ENCODE data around the gene HS6ST2.
"Not testable (repeated sequence)": the region's sequence is repeated elsewhere in the genome, so short reads cannot be mapped to it uniquely, and the experiment has no call there.

Gene HS6ST2

GRCh38 chrX:132958091-132958703 is at the start of gene HS6ST2:
Gene HS6ST2, minus strand, starts transcription at chrX:132958629.
- DNase-seq, result no peak

- DNase-seq, result no peak
These were observed 49.0 kb upstream of the HS6ST2 start for GRCh38 chrX:133007458-133007857.

GRCh38 chrX:133005616-133006015 is 47.2 kb upstream of the HS6ST2 start:
- DNase-seq, result no peak

GRCh38 chrX:133005042-133005441 is 46.6 kb upstream of the HS6ST2 start:
- peak; percentile 17 for DNase-seq

GRCh38 chrX:132999209-132999608 is 40.8 kb upstream of the HS6ST2 start:
- no peak for DNase-seq

GRCh38 chrX:132990835-132991234 is 32.4 kb upstream of the HS6ST2 start:
- DNase-seq, result no peak

GRCh38 chrX:132986556-132986955 is 28.1 kb upstream of the HS6ST2 start:
- DNase-seq, result no peak

GRCh38 chrX:132984058-132984650 is 25.7 kb upstream of the HS6ST2 start:
- DNase-seq, result no peak

- no peak for DNase-seq
These were observed 25.1 kb upstream of the HS6ST2 start for GRCh38 chrX:132983496-132983895.

GRCh38 chrX:132980035-132980434 is 21.6 kb upstream of the HS6ST2 start:
- DNase-seq, result not testable (repeated sequence)

GRCh38 chrX:132968296-132968949 is 10.0 kb upstream of the HS6ST2 start:
- no peak for DNase-seq

GRCh38 chrX:132967049-132967448 is 8.6 kb upstream of the HS6ST2 start:
- no peak for DNase-seq

GRCh38 chrX:132965461-132965860 is 7.0 kb upstream of the HS6ST2 start:
- no peak for DNase-seq

GRCh38 chrX:132961511-132961910 is 3.1 kb upstream of the HS6ST2 start:
- DNase-seq, result no peak

GRCh38 chrX:132957211-132958090 is 978 bp downstream of the HS6ST2 start:
- DNase-seq, result no peak

GRCh38 chrX:132956421-132957210 is 1.8 kb downstream of the HS6ST2 start:
- DNase-seq, result no peak

- no peak for DNase-seq
These were observed 2.7 kb downstream of the HS6ST2 start for GRCh38 chrX:132955690-132956089.

GRCh38 chrX:132954323-132954722 is 4.1 kb downstream of the HS6ST2 start:
- DNase-seq, result no peak

GRCh38 chrX:132953354-132953753 is 5.1 kb downstream of the HS6ST2 start:
- no peak for DNase-seq

- DNase-seq, result no peak
These were observed 9.7 kb downstream of the HS6ST2 start for GRCh38 chrX:132948648-132949260.

GRCh38 chrX:132945055-132945599 is 13.3 kb downstream of the HS6ST2 start:
- DNase-seq, result not testable (repeated sequence)

Data from 8988T (cell line).